ENCODE measurements around the gene ACADVL. TPM values are rescaled to one million over a fixed set of nuclear protein-coding genes. Genes with fewer than 3 reads are reported as not detected.

Gene ACADVL
- total and polyA plus RNA-seq, 7 donors = 211 to 587 (median 353) TPM

- 11 to 49% methylated on average over 14 of the region's 14 CpGs for WGBS, 2 donors
- intact Hi-C loops (cut with DNase I) = no loop called here
- TF ChIP-seq CTCF (IDR thresholded peaks at IDR 0.05) = no peak
- TF ChIP-seq POLR2AphosphoS5 (IDR thresholded peaks at IDR 0.05) = no peak
- TF ChIP-seq EP300 (IDR thresholded peaks at IDR 0.05) = no peak
- TF ChIP-seq POLR2A (IDR thresholded peaks at IDR 0.05) = no peak
- Histone ChIP-seq H3K36me3 (no peaks in the 10 kb centered on the region), H3K9me3 (no peaks in the 10 kb centered on the region), H3K4me1 (no peaks in the 10 kb centered on the region), H3K4me3 (no peak overlapping the region), H3K27me3 (no peaks in the 10 kb centered on the region), H3K27ac (no peak overlapping the region)
- no peak for DNase-seq
Measured at GRCh38 chr17:7184091-7184488, 35.6 kb upstream of the ACADVL start.

DNA sequence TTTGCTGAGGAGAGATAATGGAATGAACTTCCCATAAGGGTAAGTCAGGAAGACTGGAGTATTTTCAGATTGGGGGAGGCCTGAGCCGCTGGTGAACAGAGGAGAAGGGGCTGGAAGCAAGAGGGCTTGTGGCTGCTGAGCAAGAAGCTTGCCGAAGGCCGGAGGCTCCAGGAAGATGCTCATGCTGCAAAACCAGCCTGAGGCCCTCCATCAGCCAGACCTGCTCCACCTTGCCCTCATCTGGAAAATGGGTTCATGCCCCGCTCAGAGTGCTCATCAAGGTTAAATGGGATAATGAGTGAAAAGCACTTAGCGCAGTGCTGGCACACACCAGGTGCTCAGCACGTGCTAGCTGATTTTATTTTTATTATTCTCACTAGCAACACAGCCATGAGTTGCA lies 35.1 kb upstream of the ACADVL start:
- TF ChIP-seq POLR2AphosphoS5 (IDR thresholded peaks at IDR 0.05) (no peak), CTCF (IDR thresholded peaks at IDR 0.05) (no peak), POLR2A (IDR thresholded peaks at IDR 0.05) (no peak), EP300 (IDR thresholded peaks at IDR 0.05) (no peak)
- Histone ChIP-seq H3K36me3 (no peaks in the 10 kb centered on the region), H3K4me1 (no peaks in the 10 kb centered on the region), H3K4me3 (no peak overlapping the region), H3K27me3 (no peaks in the 10 kb centered on the region), H3K9me3 (no peaks in the 10 kb centered on the region), H3K27ac (no peak overlapping the region)
- intact Hi-C loops (cut with DNase I) = no loop called here
- no peak for DNase-seq
- WGBS, 2 donors = 84 to 91% methylated on average over 6 of the region's 6 CpGs

- Histone ChIP-seq H3K36me3 (peaks cover 6 to 12% (median 8%) of the 10 kb centered on the region in 4 donors), H3K4me1 (no peaks in the 10 kb centered on the region), H3K4me3 (no peak overlapping the region), H3K27me3 (no peaks in the 10 kb centered on the region), H3K27ac (no peak overlapping the region), H3K9me3 (no peaks in the 10 kb centered on the region)
- 42 to 69% methylated on average over 7 of the region's 7 CpGs for WGBS, 2 donors
- DNase-seq = no peak
- intact Hi-C loops (cut with DNase I) = no loop called here
- TF ChIP-seq POLR2A (IDR thresholded peaks at IDR 0.05) (no peak), POLR2AphosphoS5 (IDR thresholded peaks at IDR 0.05) (no peak)
Measured at GRCh38 chr17:7186241-7186640, 33.5 kb upstream of the ACADVL start.

GRCh38 chr17:7190276-7190917 lies 29.3 kb upstream of the ACADVL start:
- TF ChIP-seq POLR2A (IDR thresholded peaks at IDR 0.05) = no peak
- no peak for TF ChIP-seq CTCF (IDR thresholded peaks at IDR 0.05)
- no peak for TF ChIP-seq EP300 (IDR thresholded peaks at IDR 0.05)
- TF ChIP-seq POLR2AphosphoS5 (IDR thresholded peaks at IDR 0.05) = no peak
- 88 to 92% methylated on average over 14 of the region's 14 CpGs for WGBS, 2 donors
- no peak for DNase-seq
- intact Hi-C loops (cut with DNase I) = no loop called here
- H3K4me3 ChIP-seq = no peak overlapping the region
- no peak overlapping the region for H3K27ac ChIP-seq
- no peaks in the 10 kb centered on the region for H3K9me3 ChIP-seq
- no peaks in the 10 kb centered on the region for H3K4me1 ChIP-seq
- peaks cover 12 to 51% (median 20%) of the 10 kb centered on the region in 4 donors for H3K36me3 ChIP-seq
- no peaks in the 10 kb centered on the region for H3K27me3 ChIP-seq

DNA sequence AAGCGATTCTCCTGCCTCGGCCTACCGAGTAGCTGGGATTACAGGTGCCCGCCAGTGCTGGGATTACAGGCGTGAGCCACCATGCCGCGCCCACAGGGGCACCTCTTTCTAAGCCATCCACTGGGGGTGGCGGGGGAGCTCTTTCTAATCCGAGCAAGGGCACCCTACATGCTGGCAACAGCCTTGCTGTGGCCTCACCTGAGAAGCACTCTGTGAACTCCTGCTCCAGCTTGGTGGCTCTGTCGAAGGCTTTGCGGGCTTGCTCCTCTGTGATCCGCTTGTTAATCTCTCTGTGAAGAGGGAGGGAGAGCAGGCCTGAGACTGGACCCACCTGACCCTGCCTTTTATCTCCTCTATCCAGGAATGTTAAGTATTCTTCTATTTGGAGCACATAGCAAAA lies 28.7 kb upstream of the ACADVL start:
- no peak for DNase-seq
- intact Hi-C loops (cut with DNase I) = no loop called here
- Histone ChIP-seq H3K36me3 (peaks cover 18 to 58% (median 26%) of the 10 kb centered on the region in 4 donors), H3K27ac (no peak overlapping the region), H3K9me3 (no peaks in the 10 kb centered on the region), H3K4me1 (no peaks in the 10 kb centered on the region), H3K27me3 (no peaks in the 10 kb centered on the region), H3K4me3 (no peak overlapping the region)
- 94 to 95% methylated on average over 12 of the region's 12 CpGs for WGBS, 2 donors
- TF ChIP-seq POLR2A (IDR thresholded peaks at IDR 0.05) = no peak
- no peak for TF ChIP-seq CTCF (IDR thresholded peaks at IDR 0.05)
- TF ChIP-seq EP300 (IDR thresholded peaks at IDR 0.05) = no peak
- TF ChIP-seq POLR2AphosphoS5 (IDR thresholded peaks at IDR 0.05) = no peak

Measured in sigmoid colon (tissue), 7 donors.